IMR-90 (cell line): ENCODE results near the gene MEGF8. TPM values are rescaled to one million over a fixed set of nuclear protein-coding genes. Genes with fewer than 3 reads are reported as not detected.

Experiments
- ATAC-seq: fragments of 200-7000 bp; cut with Tn5 transposase; 2 replicates; pipeline ENCODE4 v1.9.1; 2020; ENCODE audit warnings: low read depth, mild to moderate bottlenecking, moderate library complexity
- BruUV-seq: library from RNA; stranded (reverse); fragments of 400-500 nt; replicated peaks from 2 replicates; lab custom pipeline; 2021; lab: Mats Ljungman, UMichigan
- CTCF ChIA-PET: fragments of 300-600 bp; formaldehyde crosslinking; extraction: SDS; loops from one replicate; lab custom pipeline; 2021; ENCODE audit warnings: antibody characterized with exemption; lab: Yijun Ruan, JAX
- POLR2A ChIA-PET: fragments of 300-600 bp; sonication (Branson Sonifier 250); formaldehyde crosslinking; loops from one replicate; lab custom pipeline; 2022; ENCODE audit warnings: antibody characterized with exemption; ENCODE audit not compliant: unreplicated experiment; lab: Charles Lee
- DNase-seq: peaks from one replicate; pipeline ENCODE4 v3.0.0; 2013
- H2AFZ ChIP-seq: replicated peaks from 2 replicates; pipeline ENCODE3; 2013; ENCODE audit warnings: low read length, mild to moderate bottlenecking; ENCODE audit not compliant: poor library complexity
- H2AK5ac ChIP-seq: 2 replicates; pipeline ENCODE4 v1.6.1; 2013; ENCODE audit warnings: low read depth, low read length, inconsistent platforms
- H2AK9ac ChIP-seq: replicated peaks from 2 replicates; pipeline ENCODE3; 2013; ENCODE audit warnings: mild to moderate bottlenecking, low read depth, low read length, moderate library complexity; ENCODE audit not compliant: poor library complexity
- H2BK120ac ChIP-seq: 2 replicates; pipeline ENCODE4 v1.6.1; 2013; ENCODE audit warnings: low read depth, low read length, inconsistent platforms
- H2BK15ac ChIP-seq: 3 replicates; pipeline ENCODE4 v1.6.1; 2013; ENCODE audit warnings: low read depth, low read length, inconsistent platforms
- H2BK20ac ChIP-seq: 2 replicates; pipeline ENCODE4 v1.6.1; 2013; ENCODE audit warnings: low read depth, mild to moderate bottlenecking, inconsistent platforms, low read length, moderate library complexity
- H2BK5ac ChIP-seq: 2 replicates; pipeline ENCODE4 v1.6.1; 2013; ENCODE audit warnings: mild to moderate bottlenecking, low read depth, low read length, inconsistent platforms; ENCODE audit not compliant: poor library complexity, severe bottlenecking
- H3K14ac ChIP-seq: replicated peaks from 2 replicates; pipeline ENCODE4 v1.6.1; 2013; ENCODE audit warnings: low read depth, low read length, inconsistent platforms
- H3K18ac ChIP-seq: 2 replicates; pipeline ENCODE4 v1.6.1; 2013; ENCODE audit warnings: low read depth, low read length, control low read depth
- H3K23ac ChIP-seq: 2 replicates; pipeline ENCODE4 v1.6.1; 2013; ENCODE audit warnings: low read depth, low read length, inconsistent platforms
- H3K27ac ChIP-seq: 2 replicates; pipeline ENCODE4 v1.5.1; 2013; ENCODE audit warnings: mild to moderate bottlenecking, control low read depth, low read length; ENCODE audit not compliant: insufficient read depth
- H3K27me3 ChIP-seq: 2 replicates; pipeline ENCODE4 v1.6.1; 2013; ENCODE audit warnings: low read length; ENCODE audit not compliant: control insufficient read depth, insufficient read depth
- H3K36me3 ChIP-seq: 2 replicates; pipeline ENCODE4 v1.6.1; 2013; ENCODE audit warnings: low read length, mixed read lengths; ENCODE audit not compliant: control insufficient read depth, insufficient read depth
- H3K4ac ChIP-seq: 2 replicates; pipeline ENCODE4 v1.6.1; 2013; ENCODE audit warnings: low read depth, low read length, inconsistent platforms
- H3K4me1 ChIP-seq: 2 replicates; pipeline ENCODE4 v1.6.1; 2013; ENCODE audit warnings: low read length, mixed read lengths; ENCODE audit not compliant: control insufficient read depth, insufficient read depth
- H3K4me2 ChIP-seq: 2 replicates; pipeline ENCODE4 v1.6.1; 2013; ENCODE audit warnings: low read depth, mild to moderate bottlenecking, control low read depth, low read length, moderate library complexity
- H3K4me3 ChIP-seq: 2 replicates; pipeline ENCODE4 v1.5.1; 2013; ENCODE audit warnings: low read depth, mild to moderate bottlenecking, control low read depth, low read length, moderate library complexity; ENCODE audit not compliant: insufficient read depth
- H3K56ac ChIP-seq: 2 replicates; pipeline ENCODE4 v1.6.1; 2013; ENCODE audit warnings: low read length, inconsistent platforms; ENCODE audit not compliant: insufficient read depth; ENCODE audit errors: extremely low read depth
- H3K79me1 ChIP-seq, 2 experiments: 2 replicates each; pipeline ENCODE4 v1.6.1; 2013; ENCODE audit warnings: low read length in 2 of 2, inconsistent platforms in 1 of 2, low read depth in 1 of 2
- H3K9ac ChIP-seq: 2 replicates; pipeline ENCODE4 v1.6.1; 2013; ENCODE audit warnings: low read depth, low read length, control low read depth
- H3K9me1 ChIP-seq: 2 replicates; pipeline ENCODE4 v1.6.1; 2013; ENCODE audit warnings: low read length, inconsistent platforms; ENCODE audit not compliant: insufficient read depth
- H3K9me3 ChIP-seq: 2 replicates; pipeline ENCODE4 v1.6.1; 2013; ENCODE audit warnings: low read length; ENCODE audit not compliant: control insufficient read depth, insufficient read depth
- H4K20me1 ChIP-seq: 2 replicates; pipeline ENCODE4 v1.6.1; 2013; ENCODE audit warnings: low read length, inconsistent platforms; ENCODE audit not compliant: insufficient read depth
- H4K5ac ChIP-seq: 2 replicates; pipeline ENCODE4 v1.6.1; 2013; ENCODE audit warnings: mild to moderate bottlenecking, low read depth, low read length, control low read depth
- H4K8ac ChIP-seq, 2 experiments: 2 replicates each; pipeline ENCODE4 v1.6.1; 2013; ENCODE audit warnings: low read depth in 2 of 2, low read length in 2 of 2, control low read depth in 1 of 2, inconsistent platforms in 1 of 2
- H4K91ac ChIP-seq: 2 replicates; pipeline ENCODE4 v1.6.1; 2013; ENCODE audit warnings: low read depth, low read length, inconsistent platforms; ENCODE audit not compliant: insufficient read depth
- FOS ChIP-seq: fragments of 150-350 bp; IDR thresholded peaks from 2 replicates; pipeline ENCODE4 v1.6.1; 2016; ENCODE audit warnings: low read depth, low read length
- WGBS, 2 experiments: methylation state at CpG; one replicate each; pipeline versions ENCODE4 v1.1.5 to v1.1.7; 2013; ENCODE audit warnings: missing lambda C conversion rate in 2 of 2; ENCODE audit not compliant: insufficient read length in 1 of 2; ENCODE audit errors: extremely low coverage in 2 of 2; 5-methylcytosine and 5-hydroxymethylcytosine counted together
- dilution Hi-C: fragments of 300-500 bp; cut with HindIII; formaldehyde crosslinking; loops from one replicate; pipeline ENCODE4 v1.14.3; 2018; ENCODE audit warnings: low sequenced_read_pairs; ENCODE audit not compliant: unreplicated experiment
- in situ Hi-C: fragments of 300-500 bp; cut with MboI; formaldehyde crosslinking; loops from 3 replicates; pipeline ENCODE4 v1.14.3; 2019; ENCODE audit warnings: low sequenced_read_pairs, inconsistent platforms, mixed read lengths
- intact Hi-C: fragments of 100-400 bp; cut with micrococcal nuclease; formaldehyde crosslinking; loops from 2 replicates; pipeline ENCODE4 v1.10.0; 2022
- polyA plus RNA-seq, 3 experiments: library from polyadenylated mRNA; depleted of rRNA; stranded (reverse); fragments of >200 nt; gene quantifications; 2 replicates each; pipeline ENCODE4 v1.2.3, GENCODE V29; 2012; ENCODE audit warnings: low replicate concordance in 1 of 3
- total RNA-seq: library from RNA; depleted of rRNA; stranded (reverse); fragments of >200 nt; gene quantifications from 2 replicates; pipeline ENCODE4 v1.2.3, GENCODE V29; 2012

MEGF8 gene
- total and polyA plus RNA-seq, 2 of the 4 experiments (the other 2 are of a cell fraction) = 2.3 to 12.5 TPM

DNA sequence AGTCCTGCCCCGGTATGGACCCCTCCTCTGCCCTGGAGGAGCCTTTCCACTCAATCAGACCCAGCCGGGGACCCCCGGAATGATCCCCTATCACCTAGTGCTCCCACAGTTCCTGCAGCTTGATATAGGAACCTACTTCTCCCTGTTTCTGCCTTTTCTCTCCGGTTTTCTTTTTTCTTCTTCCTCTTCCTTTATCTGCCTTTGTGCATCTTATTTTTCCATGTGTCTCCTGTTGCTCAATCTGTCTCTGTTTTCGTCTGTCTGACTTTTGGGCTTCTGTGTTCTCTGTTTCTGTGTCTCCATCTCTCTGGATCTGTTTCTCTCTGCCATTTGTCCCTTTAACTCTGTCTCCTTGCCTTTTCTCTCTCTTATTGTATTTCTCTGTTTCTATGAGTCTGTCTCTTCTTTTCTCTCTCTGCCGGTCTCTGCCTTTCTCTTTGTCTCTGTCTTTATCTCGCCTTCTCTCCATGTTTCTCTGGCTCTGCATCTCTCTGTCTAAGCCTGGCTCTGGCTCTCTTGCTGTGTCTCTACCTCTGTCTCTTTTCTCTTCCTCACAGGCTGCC, 10.0 kb downstream of the MEGF8 start:
- intact Hi-C loops = no loop called here
- Histone ChIP-seq H2BK120ac (no peak overlapping the region), H3K56ac (no peak overlapping the region), H3K27ac (no peak overlapping the region), H3K4me2 (no peak overlapping the region), H2BK20ac (no peak overlapping the region), H3K4me3 (no peak overlapping the region), H2BK5ac (no peak overlapping the region), H3K27me3 (no peaks in the 10 kb centered on the region), H3K4me1 (no peaks in the 10 kb centered on the region), H4K20me1 (peaks cover 14% of the 10 kb centered on the region), H2AFZ (no peak overlapping the region), H2BK15ac (no peak overlapping the region), H3K14ac (no peak overlapping the region), H3K9me3 (no peaks in the 10 kb centered on the region), H4K5ac (no peak overlapping the region), H4K8ac (no peak overlapping the region), H3K9ac (no peak overlapping the region), H3K79me1 (peaks cover 0 to 14% of the 10 kb centered on the region in 2 experiments; a peak in 3 of 4 replicates), H3K36me3 (peaks cover 21% of the 10 kb centered on the region), H3K23ac (no peak overlapping the region), H2AK9ac (no peak overlapping the region), H3K9me1 (peaks cover 2% of the 10 kb centered on the region; the same call in 1 of the 2 replicates), H4K91ac (no peak overlapping the region), H3K4ac (no peak overlapping the region), H2AK5ac (no peak overlapping the region), H3K18ac (no peak overlapping the region)
- ATAC-seq (no peak), DNase-seq (no peak)
- dilution Hi-C loops = no loop called here
- ChIA-PET CTCF (no interaction called here), POLR2A (no interaction called here)
- WGBS, 2 experiments = 89% methylated on average over 1 of the region's 7 CpGs; no CpG with 5 or more reads in 1 of the 2 experiments
- in situ Hi-C loops = no loop called here
- no peak for TF ChIP-seq FOS
- no TSS peak for BruUV-seq
